Measurements from ENCODE around the gene TMEM9. TPM values are rescaled to one million over a fixed set of nuclear protein-coding genes. Genes with fewer than 3 reads are reported as not detected.

Gene TMEM9
- total RNA-seq, 2 experiments from 2014 or later = 21.8 to 23.8 TPM

DNA sequence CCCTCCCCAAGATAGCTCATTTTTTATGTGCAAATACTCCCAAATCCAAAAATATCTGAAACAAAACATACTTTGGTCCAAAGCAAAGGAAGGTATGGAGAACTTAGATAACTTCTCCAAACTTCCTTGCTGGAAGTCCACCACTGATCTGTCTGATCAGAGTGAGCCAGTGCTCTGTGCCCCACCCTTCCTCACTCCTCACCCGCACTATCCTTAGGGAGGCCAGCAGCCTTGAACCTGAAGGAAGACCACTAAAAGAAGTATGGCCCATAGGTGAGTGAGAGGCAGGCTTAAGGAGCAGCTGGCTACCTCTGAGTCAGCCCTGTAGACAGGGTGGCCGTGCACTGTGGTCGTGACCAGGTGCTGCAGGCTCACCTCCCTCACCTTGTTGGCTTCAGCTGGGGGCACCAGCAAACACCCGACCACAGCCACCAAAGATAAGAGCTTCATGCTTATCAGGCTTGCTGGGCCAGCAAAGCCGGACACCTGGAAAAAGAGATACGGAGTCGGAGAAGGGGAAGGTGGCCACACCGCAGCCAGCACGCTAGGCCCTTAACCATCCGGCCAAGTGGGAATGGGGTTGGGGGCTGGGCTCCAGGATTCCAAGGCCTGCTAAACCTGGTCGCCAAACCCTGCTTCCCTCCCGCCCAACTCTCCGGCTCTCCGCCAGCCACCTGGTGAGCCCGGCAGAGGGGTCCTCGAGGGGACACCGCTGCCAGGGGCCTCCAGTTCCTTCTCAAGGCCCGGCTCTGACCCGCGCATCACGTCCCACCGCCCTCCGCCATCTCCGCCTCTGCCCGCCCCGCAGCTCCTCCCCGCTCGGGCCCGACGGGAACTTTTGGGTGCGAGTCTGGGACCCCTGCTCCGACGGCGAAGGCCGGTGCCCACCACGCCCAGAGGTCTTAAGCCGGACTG lies 543 bp downstream of the TMEM9 start:
- POLR2A ChIA-PET = interaction anchor here (0.5 to 1.5 kb wide), 6 partner anchors 14 to 235 kb away, joined by 3 to 7 read pairs (median 4); no protein-coding TSS in a partner anchor

DNA sequence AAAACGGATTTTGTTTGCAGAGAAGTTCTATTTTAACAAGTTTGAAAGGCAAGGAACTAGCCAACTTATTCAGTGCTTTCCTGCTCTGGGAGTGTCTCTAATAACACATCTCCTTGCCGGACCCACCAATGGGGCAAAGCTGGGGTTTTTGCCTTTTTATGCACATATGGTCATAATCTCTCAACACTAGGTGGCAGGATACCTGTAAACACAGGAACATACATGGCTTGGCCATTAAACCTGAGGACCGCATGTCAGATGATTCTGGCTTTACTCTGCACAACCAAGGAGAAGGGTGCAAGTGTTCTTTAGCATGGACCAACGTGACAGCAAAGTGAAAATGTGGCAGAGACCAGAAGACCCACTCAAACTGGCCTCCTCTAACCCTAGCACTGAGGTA lies 4.9 kb downstream of the TMEM9 start:
- POLR2A ChIA-PET = no interaction called here
- CTCF ChIA-PET = interaction anchor here (0.6 to 1.5 kb wide), 5 partner anchors 10 to 524 kb away, joined by 3 to 5 read pairs (median 4); no protein-coding TSS in a partner anchor

More for the DNA sequence above, 543 bp downstream of the TMEM9 start:
- CTCF ChIA-PET = interaction anchor here (0.7 to 2.2 kb wide), 6 partner anchors 14 to 134 kb away, joined by 3 to 8 read pairs (median 5); no protein-coding TSS in a partner anchor

DNA sequence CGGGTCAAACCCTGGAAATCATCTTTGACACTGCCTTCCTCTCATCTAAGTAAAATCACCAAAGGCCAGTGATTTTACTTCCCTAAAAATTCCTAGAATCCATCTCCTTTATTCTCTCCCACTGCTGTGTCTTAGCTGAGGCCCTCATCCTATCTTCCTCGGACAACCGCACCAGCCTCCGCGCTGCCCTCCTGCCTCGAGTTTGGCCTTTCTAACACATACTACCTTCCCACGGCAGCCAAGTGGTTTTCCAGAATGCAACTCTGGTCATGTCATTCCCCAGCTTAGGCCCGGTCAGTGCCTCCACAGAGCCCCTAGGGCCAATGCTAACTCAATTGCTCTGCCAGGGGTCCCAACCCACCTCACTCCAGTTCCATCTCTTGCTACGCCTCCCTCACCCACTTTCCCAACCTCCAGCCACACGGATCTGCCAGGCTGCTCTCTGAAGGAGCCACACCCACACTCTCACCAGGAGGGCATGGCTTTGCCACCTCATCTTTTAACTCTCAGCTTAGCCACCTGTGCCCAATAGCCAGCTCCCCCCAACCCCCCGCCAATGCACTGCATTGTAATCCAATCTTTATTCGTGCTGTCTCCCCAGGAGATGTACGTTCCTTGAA lies 6.8 kb downstream of the TMEM9 start:
- POLR2A ChIA-PET = no interaction called here
- CTCF ChIA-PET = interaction anchor here (1.1 to 1.3 kb wide), 2 partner anchors 29 to 51 kb away, joined by 3 to 7 read pairs; no protein-coding TSS in a partner anchor

DNA sequence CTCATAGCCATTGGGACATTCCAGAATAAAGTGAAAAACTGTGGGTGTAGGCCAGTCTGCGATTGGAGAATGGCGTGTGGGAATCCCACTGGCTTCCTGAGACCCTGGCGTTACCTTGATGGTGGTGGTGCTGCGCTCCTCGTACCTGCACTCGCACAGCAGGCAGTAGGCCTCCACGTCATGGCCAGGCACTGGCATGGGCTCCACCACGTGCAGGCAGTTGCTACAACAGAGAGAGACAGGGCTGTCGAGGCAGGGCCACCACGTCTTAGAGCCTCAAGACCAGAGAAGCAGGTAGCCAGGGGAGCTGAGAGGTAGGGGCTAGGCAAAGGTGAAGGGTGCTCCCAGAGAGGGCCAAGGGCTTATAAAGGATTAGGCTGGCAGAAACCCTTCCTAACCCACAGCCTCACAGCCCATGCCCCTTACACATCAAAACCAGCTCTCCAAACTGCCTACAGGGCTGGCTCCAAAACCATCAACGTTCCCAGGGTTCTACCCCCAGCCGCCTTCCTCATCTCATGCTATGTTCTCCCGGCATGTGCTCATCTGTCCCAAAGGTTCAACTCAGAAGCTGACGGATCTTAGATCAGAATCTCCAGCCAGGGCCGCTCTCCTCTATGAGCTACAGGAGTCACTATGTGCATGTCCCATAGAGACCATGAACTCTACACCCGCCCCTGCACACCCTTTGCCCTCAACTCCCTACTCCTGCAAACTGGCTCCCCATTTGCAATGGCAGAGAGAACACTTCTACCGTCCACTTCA lies 7.5 kb downstream of the TMEM9 start:
- POLR2A ChIA-PET = no interaction called here

DNA sequence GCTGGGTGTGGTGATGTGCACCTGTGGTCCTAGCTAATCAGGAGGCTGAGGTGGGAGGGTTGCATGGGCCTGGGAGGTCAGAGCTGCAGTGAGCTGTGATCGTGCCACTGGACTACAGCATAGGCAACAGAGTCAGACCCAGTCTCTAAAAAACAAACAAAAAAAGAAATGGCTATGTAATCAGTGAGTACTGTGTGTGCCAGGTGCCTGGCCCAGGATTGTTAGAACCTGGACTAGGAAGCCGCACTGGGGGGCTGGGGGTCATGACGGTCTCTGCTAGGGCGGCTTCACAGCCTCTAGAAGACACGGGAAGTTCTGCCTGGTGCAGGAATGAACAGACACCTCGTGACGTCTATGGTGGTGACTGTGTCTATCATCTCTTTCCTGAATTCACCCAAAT lies 8.5 kb downstream of the TMEM9 start:
- CTCF ChIA-PET = no interaction called here
- POLR2A ChIA-PET = no interaction called here

More for the DNA sequence above, 7.5 kb downstream of the TMEM9 start:
- CTCF ChIA-PET = interaction anchor here (1.1 to 1.3 kb wide), 2 partner anchors 28 to 51 kb away, joined by 3 to 7 read pairs; no protein-coding TSS in a partner anchor

DNA sequence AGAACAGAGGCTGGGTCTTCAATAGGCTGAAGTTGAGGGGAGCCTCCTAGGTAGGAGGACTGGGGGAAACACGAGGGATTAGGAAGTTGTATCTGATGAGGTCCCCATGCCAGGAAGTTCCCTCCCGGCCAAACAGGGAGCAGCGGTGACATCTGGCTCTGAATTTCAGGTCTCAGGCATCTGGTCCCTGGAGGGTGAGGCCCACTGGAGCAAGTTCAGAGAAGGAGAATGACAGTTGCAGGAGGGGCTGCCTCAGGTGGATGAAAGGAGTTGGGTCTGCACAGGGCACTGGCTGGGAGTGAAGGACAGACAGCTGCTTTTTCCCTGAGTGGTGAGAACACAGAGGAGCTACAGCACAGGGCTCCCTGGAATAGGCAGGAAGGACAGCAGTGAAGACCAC lies 9.1 kb downstream of the TMEM9 start:
- CTCF ChIA-PET = no interaction called here
- POLR2A ChIA-PET = no interaction called here

DNA sequence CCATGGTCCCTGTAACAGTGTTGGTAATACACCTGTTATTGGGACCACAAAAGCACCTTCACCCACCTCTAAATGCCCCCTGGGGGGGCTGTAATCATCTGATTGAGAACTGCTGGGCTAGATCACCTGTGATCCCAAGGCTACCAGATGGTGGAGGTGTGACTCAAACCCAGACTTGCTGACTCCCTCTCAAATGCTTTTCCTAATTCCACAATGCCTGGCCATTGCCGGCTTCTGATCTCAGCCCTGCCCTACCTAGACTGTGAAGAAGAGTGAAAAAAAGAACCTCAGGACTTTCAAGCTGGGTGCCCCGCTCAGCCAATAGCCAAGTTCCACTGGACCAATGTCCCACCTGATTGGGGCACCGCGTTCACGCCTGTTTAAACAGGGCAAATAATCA lies 9.6 kb downstream of the TMEM9 start:
- POLR2A ChIA-PET = no interaction called here
- CTCF ChIA-PET = no interaction called here

DNA sequence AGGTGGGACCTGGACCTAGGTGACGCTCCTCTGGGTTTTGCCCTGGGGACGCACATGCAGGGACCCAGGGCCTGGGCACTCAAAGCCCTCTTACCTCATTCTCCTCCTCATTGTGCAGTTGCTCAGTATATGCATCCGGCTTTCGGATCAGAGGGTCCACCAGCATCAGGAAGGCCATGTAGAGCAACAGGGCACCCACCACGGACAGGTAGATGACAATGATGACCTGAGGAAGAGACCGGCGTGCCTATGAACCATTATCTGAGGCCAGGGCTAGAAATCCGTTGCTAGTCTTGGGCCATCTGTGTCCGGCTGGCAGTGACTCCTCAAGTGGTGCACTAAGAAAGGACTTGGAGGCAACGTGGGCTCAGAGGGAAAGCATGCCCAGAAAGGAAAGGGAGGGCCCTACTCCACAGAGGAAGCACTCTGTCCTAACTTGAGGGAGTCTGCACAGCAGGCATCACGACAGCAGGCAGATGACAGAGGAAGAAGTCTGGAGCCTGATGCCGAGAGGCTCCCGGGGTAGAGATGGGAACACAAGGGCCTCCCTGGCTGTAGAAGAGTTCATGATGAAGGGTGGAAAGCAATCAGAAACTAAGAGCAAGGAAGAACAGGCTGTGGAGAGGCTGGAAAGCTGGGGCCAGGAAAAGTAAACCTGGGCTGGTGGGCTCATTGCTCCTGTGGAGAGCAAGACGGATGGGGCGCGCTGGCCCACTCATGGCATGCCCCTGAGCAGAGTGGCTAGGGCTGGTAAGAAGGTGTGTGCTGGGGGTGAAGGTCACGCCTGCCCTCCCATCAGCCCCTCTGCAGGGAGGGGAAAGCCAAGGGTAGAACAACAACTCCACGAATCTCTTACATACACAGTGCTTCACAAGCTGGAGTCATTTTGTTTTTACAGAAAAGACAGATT lies 10.3 kb downstream of the TMEM9 start:
- POLR2A ChIA-PET = no interaction called here
- CTCF ChIA-PET = no interaction called here

DNA sequence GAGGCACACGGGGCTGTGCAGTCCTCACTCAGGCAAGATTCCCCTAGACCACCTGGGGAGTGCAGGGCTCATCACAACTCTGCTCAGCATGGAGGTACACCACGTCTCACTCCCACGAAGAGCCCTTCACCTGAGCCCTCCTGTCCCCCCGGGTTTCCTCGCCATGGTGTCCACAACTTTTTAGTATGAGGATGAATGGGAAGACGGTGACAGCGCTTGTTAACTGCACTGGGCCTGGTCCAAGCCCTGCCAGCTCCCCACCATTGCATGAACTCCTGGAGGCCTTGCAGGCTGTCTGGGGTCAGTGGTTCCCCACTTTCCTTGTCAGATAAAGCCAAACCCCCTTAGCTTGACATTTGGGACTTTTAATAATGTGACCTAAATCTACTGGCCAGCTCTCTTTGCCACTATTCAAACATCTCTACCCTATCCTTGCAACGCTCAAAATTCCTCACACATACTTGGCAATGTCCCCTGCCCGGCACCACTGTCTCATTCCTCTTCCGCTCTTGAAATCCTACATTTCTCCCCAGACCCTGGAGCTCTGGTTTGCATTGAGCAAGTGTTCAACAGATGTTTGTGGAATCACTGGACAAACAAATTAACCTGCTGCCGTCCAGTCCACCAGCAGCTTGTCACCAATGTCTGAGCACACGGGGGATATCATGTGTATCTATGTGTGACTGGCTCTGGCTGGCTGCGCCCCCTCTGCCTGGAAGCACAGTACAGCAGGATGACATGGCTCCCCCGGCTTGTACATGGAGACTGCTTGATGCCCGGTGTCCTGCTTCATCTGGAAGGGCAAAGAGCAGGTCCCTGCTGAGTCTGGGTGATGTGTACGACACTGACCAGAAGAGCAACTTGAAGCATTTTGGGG lies 11.2 kb downstream of the TMEM9 start:
- ChIA-PET POLR2A (no interaction called here), CTCF (no interaction called here)

DNA sequence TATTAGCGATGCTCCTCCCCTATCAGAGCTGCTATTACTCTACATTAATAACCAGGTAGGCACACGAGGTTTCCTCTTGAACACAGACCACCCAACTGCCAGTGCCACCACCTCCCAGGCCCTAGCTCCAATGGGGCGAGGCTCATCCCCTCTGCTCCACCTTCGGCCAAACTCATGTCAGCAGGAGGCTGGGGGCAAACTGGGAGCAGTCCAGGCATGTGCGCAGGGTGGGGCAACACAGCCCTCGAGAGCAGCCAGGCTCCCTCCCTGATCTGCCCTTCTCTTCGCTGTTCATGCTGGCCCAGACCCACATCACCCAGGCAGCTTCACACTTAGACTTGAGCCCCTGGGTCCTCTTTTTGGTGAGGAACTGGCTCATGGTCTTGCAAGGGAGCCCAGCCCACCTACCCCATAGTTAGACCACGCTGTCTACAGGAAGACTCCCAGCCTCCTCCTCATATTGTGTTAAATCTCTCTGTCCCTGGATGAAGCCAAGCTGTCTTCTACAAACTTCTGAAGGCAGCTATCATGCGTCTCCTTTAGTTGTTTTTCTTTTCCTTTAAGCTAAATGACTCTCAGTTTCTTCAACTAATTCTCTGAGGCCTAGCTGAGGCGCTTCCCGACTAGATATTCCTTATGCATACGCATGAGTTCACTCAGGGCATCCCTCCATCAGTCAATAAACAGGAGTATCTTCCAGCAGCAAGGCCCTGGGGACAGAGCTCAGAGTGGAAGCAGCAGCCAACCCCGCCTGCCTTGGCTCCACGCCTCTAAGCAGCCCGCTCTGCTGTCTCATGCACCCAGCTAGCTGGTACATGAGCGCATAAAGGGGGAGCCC lies 12.0 kb downstream of the TMEM9 start:
- ChIA-PET POLR2A (no interaction called here), CTCF (interaction anchor here (0.6 to 1.4 kb wide), 3 partner anchors 23 to 379 kb away, joined by 3 read pairs; no protein-coding TSS in a partner anchor)

DNA sequence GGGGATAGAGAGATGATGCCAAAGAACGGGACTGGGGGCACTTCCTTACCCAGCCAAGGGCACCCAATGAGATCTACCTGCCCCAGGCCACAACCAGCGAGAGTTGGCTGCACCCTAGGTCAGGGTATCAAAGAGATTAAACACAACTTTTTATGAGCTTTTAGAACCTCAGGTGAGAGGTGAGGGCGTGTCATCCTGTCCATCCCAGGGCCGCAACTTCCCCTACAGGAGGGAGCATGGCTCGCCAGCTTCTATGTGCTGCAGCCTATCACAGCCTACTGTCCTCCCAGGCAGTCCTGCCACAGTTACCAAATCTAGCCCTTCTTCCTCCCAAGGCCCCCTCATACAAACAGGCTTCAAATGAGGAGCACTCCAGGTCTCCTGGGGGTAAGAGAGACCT lies 12.9 kb downstream of the TMEM9 start:
- POLR2A ChIA-PET = no interaction called here
- CTCF ChIA-PET = interaction anchor here (1.2 to 1.4 kb wide), 2 partner anchors 22 to 81 kb away, joined by 3 read pairs; no protein-coding TSS in a partner anchor

DNA sequence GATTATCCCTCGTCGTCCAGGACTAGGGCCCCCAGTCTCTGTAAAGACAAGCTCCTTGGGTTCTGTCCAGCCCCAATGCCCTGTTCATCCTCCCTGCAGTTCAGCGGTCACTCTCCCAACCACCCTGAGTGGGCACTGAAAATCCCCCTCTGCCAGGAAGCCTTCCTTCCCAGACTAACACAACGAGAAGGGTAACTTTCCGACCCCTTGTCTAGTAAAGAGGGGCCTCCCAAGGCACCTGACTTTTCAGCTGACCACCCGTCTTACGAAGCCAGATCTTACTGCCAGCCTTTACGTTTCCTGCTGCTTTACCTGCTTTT lies 13.4 kb downstream of the TMEM9 start:
- POLR2A ChIA-PET = no interaction called here

DNA sequence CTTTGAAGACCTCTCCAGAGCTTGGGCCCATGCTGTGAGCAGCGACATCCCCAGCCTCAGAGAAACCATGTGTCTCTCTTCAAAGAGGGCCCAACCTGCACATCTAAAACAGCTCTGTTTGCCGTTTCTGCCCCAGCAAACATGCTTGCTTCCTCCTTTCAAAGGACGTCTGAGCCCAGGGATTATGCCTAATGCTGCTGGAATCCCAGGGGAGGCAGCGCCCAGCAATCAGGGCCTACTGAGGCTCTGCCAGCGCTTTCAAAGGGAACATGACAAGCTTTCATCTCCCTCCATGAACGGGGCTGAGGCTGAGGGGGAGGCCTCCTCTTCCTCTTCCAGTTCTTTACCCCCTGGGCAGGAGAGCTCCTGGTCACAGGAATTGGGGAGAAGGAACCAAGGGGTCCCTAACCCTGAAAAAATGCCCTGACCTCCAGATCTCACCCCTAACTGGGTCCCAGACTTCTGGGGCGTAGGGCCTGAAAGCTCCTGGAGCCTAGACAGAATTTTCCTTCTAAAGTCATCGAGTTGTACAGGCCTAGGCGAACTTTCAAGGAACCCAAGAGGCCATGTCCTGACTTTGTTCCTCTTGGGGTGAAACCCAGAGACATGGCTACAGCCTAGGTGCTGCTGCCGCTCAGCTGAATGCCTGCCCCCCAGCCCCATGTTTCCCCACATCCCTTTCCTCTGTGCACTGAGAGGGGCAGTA lies 13.9 kb downstream of the TMEM9 start:
- POLR2A ChIA-PET = no interaction called here
- CTCF ChIA-PET = interaction anchor here (0.6 to 1.4 kb wide), 3 partner anchors 18 to 169 kb away, joined by 3 read pairs; no protein-coding TSS in a partner anchor

More for the DNA sequence above, 13.4 kb downstream of the TMEM9 start:
- CTCF ChIA-PET = interaction anchor here (0.6 to 1.4 kb wide), 4 partner anchors 18 to 169 kb away, joined by 3 read pairs; no protein-coding TSS in a partner anchor

DNA sequence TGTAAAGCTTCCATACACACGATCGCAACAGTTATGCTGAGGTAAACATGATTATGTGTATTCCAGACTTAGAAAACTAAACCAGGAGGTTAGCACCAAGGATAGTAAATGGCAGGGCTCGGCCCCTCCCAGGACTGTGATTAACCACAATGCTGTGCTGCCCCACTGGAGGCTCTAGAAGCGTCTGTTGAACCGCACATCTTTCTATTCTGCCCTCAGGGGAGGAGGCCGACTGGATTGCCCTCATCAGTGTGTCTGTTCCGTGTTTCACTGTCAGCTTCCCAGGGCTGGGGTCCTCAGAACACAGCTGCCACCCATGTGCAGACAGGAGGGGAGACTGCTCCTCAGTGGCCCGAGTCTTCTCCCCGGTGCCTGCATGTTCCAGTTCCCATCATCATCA lies 14.5 kb downstream of the TMEM9 start:
- POLR2A ChIA-PET = no interaction called here
- CTCF ChIA-PET = interaction anchor here (1.2 kb wide), 1 partner anchor 17 kb away, joined by 3 read pairs; no protein-coding TSS in a partner anchor

DNA sequence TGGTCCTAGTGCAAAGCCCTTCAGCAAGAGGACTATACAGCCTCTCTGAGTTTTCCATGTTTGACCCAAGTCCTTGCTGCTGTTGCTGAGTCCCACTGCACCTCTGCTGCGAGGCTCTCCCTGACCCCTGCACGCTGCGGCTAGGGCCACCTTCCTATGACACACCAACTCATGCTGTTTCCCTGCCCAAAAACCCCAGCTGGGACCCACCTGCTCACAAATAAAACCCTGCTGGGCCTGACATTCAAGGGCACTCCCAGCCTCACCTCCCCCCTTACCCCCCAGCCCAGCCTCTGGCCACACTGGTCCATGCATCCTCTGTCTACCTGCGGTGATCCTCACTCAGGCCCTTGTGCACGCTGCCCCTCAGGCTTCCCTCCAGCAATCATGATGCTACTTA lies 15.0 kb downstream of the TMEM9 start:
- ChIA-PET CTCF (no interaction called here), POLR2A (no interaction called here)

DNA sequence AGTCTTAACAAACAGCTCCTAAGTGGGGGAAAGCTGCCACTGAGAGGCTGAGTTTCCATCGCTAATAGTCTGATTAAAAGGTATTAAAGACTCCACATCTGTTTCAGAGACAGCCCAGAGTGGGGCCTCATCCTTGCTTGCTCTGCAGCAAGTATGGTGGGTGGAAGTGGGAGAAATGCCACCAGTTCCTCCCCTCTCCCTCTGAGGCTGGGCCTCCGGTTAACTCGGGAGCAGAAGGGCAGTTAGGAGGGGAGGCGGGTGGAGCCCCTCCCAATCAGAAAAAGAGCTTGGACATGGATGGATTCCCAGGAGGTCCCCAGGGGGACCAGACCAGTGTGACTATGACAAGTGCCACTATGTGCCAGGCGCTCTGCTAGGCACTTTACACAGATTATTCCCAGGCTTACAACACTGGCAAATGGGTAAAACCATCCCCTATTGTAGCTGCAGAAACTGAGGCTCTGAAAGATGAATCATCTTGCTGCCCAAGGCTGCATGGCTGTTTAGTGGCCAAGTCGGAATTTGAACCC lies 15.9 kb downstream of the TMEM9 start:
- CTCF ChIA-PET = interaction anchor here (0.5 to 1.0 kb wide), 4 partner anchors 9 to 557 kb away, joined by 3 to 4 read pairs (median 4); no protein-coding TSS in a partner anchor

More for the DNA sequence above, 15.9 kb downstream of the TMEM9 start:
- POLR2A ChIA-PET = no interaction called here
